HG02840 (cell line): ENCODE data around the gene BAX.

Experiments
- ATAC-seq: cut with Tn5 transposase; IDR thresholded peaks from one replicate; pipeline ENCODE4 v1.9.1; 2021; ENCODE audit warnings: mild to moderate bottlenecking, moderate library complexity, moderate number of reproducible peaks; ENCODE audit not compliant: unreplicated experiment, low FRiP score

Gene BAX

GRCh38 chr19:48928164-48929025, 26.3 kb upstream of the BAX start:
- ATAC-seq = no peak

GRCh38 chr19:48933382-48933932, 21.2 kb upstream of the BAX start, which contains the start of gene DHDH:
Gene DHDH, plus strand, starts transcription at chr19:48933699. Its CDS starts 23 bp downstream, at chr19:48933722.
- ATAC-seq = no peak

- ATAC-seq = no peak
These were observed 19.8 kb upstream of the BAX start for GRCh38 chr19:48934837-48935236.

- no peak for ATAC-seq
These were observed 18.8 kb upstream of the BAX start for GRCh38 chr19:48935864-48936263.

GRCh38 chr19:48938256-48938655, 16.4 kb upstream of the BAX start:
- no peak for ATAC-seq

GRCh38 chr19:48940902-48941301, 13.8 kb upstream of the BAX start:
- ATAC-seq = no peak

GRCh38 chr19:48943081-48943480, 11.6 kb upstream of the BAX start:
- ATAC-seq = no peak

GRCh38 chr19:48945415-48945814, 9.3 kb upstream of the BAX start:
- ATAC-seq = no peak

GRCh38 chr19:48945817-48946216, 8.9 kb upstream of the BAX start:
- no peak for ATAC-seq

- no peak for ATAC-seq
These were observed 8.0 kb upstream of the BAX start for GRCh38 chr19:48946463-48947257.

- no peak for ATAC-seq
These were observed 7.5 kb upstream of the BAX start for GRCh38 chr19:48947258-48947542.

GRCh38 chr19:48950159-48950558, 4.5 kb upstream of the BAX start:
- no peak for ATAC-seq

- ATAC-seq = no peak
These were observed 3.7 kb upstream of the BAX start for GRCh38 chr19:48950830-48951519.

- ATAC-seq = no peak
These were observed 1.5 kb upstream of the BAX start for GRCh38 chr19:48953141-48953540.

GRCh38 chr19:48953990-48954594, 583 bp upstream of the BAX start:
- ATAC-seq = no peak

- peak; percentile 11 for ATAC-seq
These were observed 758 bp downstream of the BAX start for GRCh38 chr19:48955308-48955958.

- no peak for ATAC-seq
These were observed 3.3 kb downstream of the BAX start for GRCh38 chr19:48958006-48958405.

GRCh38 chr19:48959341-48960239, 4.9 kb downstream of the BAX start:
- ATAC-seq = no peak

GRCh38 chr19:48961051-48961649, 6.5 kb downstream of the BAX start:
- ATAC-seq = no peak
